ENCODE results near the gene GPR84.

DNA sequence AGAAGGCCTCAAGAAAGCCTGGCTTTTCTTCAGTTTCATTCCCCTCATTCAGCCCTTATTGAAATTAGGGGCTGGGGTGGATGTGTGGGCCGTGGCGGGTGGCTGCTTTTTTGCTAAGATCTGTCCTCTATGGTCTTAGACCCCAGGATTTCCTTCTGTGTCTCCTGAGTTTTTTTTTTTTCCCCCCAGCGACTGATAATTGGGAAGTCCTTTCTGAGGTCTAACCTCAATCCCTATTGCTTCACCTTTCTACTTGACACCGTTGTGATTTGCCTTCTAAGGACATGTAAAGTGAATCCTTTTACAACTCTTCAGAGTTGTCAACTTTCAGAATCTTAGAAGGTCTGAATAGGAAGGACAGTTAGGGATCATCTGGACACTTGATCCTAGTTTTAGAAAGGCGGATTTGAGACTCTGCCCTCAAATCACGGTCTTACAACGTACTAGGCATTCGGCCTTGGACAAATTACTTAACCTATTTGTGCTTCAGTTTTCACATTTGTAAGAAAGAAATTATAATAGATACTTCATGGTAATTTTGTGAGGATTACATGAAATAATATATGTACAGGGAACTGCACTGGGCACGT, 4.4 kb downstream of the GPR84 start:
- TF ChIP-seq, protein P1, sequence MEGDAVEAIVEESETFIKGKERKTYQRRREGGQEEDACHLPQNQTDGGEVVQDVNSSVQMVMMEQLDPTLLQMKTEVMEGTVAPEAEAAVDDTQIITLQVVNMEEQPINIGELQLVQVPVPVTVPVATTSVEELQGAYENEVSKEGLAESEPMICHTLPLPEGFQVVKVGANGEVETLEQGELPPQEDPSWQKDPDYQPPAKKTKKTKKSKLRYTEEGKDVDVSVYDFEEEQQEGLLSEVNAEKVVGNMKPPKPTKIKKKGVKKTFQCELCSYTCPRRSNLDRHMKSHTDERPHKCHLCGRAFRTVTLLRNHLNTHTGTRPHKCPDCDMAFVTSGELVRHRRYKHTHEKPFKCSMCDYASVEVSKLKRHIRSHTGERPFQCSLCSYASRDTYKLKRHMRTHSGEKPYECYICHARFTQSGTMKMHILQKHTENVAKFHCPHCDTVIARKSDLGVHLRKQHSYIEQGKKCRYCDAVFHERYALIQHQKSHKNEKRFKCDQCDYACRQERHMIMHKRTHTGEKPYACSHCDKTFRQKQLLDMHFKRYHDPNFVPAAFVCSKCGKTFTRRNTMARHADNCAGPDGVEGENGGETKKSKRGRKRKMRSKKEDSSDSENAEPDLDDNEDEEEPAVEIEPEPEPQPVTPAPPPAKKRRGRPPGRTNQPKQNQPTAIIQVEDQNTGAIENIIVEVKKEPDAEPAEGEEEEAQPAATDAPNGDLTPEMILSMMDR (conservative IDR thresholded peaks at IDR 0.05) = no peak
- no peak for TF ChIP-seq EZH2 (IDR thresholded peaks at IDR 0.05; ENCODE audit: low read depth)

Data from PC-9 (cell line).